C4-2B (cell line): ENCODE results near the gene HASPIN.

Experiments used
- H3K27ac ChIP-seq: fragments of 450-650 bp; 2 replicates; pipeline ENCODE4 v1.5.1; 2017
- ZFX ChIP-seq: fragments of 450-650 bp; IDR thresholded peaks from 2 replicates; pipeline ENCODE4 v1.6.1; 2017
- TF ChIP-seq, protein P1 (sequence below): fragments of 450-650 bp; conservative IDR thresholded peaks from 2 replicates; pipeline ENCODE4 v1.5.1; 2017; ENCODE audit warnings: mild to moderate bottlenecking

HASPIN gene

DNA sequence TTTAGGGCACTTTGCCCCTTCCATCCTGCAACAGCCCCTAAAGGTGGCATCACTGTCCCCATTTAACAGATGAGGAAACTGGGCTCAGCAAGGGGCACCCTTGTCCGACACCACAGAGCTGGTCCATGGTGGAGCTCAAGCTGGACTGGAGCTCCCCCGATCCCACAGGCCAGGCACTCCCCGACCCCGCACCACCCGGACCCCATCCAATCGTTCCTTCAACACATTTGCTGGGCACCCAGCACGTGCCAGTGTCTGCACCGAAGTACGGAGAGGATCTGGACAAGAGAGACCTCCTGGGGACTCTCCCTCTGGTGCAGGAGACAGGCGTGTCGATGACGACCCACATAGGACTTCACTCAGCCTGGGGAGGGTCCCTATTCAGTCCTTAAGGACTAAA is 41.7 kb upstream of the HASPIN start:
- no peak for TF ChIP-seq ZFX
- TF ChIP-seq, protein P1, sequence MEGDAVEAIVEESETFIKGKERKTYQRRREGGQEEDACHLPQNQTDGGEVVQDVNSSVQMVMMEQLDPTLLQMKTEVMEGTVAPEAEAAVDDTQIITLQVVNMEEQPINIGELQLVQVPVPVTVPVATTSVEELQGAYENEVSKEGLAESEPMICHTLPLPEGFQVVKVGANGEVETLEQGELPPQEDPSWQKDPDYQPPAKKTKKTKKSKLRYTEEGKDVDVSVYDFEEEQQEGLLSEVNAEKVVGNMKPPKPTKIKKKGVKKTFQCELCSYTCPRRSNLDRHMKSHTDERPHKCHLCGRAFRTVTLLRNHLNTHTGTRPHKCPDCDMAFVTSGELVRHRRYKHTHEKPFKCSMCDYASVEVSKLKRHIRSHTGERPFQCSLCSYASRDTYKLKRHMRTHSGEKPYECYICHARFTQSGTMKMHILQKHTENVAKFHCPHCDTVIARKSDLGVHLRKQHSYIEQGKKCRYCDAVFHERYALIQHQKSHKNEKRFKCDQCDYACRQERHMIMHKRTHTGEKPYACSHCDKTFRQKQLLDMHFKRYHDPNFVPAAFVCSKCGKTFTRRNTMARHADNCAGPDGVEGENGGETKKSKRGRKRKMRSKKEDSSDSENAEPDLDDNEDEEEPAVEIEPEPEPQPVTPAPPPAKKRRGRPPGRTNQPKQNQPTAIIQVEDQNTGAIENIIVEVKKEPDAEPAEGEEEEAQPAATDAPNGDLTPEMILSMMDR: no peak
- no peak overlapping the region for H3K27ac ChIP-seq

DNA sequence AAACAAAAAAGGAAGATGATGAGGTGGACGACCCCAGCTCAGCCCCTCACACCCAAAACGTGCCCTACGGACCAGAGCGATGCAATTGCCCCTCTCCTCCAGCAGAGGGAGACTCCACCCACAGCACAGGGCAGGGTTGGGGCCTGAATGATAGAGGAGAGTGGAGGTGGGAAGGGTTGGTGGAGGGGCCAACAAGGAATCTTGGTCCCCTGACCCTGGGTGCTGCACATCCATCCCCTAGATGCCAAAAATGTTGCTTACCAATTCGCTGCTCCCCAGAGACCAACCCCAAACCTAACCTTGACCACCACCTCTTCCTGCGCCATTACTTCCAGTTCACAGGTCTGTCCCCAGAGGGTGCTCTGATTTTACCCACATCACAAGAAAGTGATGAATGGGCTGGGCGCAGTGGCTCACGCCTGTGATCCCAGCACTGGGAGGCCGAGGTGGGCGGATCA is 40.6 kb upstream of the HASPIN start:
- TF ChIP-seq, protein P1: peak; percentile 98
- no peak for TF ChIP-seq ZFX
- H3K27ac ChIP-seq: no peak overlapping the region

DNA sequence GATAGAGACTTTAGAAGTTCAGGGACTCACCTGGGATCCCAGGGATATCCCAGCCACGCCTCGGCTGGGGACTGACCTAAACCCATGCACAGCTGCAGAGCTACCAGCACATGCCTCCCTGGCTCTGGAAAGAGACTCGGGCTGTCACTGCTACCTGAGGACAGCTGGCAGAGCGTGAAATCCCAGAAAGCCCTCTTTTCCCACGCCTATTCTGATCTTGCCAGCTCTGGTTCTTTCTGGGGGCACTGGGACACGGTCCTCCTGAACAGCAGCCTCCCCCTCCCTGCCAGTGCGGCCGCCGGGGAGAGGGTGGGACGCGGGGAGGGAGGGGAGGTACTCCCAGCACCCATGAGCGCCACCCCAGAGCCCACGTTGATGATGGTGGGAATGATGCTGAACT is 38.5 kb upstream of the HASPIN start:
- no peak overlapping the region for H3K27ac ChIP-seq

DNA sequence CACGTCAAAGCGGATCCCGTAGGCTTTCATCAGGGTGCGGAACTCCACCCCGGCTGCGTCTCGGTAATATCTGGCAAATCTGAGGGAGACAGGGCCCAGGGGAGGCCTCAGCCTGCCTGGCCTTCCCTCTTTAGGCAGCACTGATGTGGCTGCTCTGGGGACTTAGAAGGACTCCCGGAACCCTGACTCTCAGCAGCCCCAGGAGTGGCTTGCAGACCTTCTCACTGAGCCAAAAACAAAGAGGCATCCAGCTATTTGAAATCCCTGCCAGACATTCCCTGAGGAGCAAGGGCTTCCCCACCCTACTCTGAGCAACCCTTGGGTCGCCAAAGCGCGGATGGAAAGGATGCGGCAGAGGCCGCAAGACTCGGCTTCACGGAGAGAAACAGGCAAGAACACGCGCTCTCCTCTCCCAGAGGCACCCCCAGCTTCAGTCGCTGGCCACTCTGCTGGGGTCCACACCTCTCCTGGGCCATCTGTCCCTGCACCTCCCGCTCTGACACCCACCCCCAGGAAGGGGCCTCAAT is 35.6 kb upstream of the HASPIN start:
- TF ChIP-seq, protein P1: no peak
- no peak for TF ChIP-seq ZFX
- no peak overlapping the region for H3K27ac ChIP-seq

More for the DNA sequence above, 38.5 kb upstream of the HASPIN start:
- TF ChIP-seq, protein P1: no peak
- TF ChIP-seq ZFX: no peak

DNA sequence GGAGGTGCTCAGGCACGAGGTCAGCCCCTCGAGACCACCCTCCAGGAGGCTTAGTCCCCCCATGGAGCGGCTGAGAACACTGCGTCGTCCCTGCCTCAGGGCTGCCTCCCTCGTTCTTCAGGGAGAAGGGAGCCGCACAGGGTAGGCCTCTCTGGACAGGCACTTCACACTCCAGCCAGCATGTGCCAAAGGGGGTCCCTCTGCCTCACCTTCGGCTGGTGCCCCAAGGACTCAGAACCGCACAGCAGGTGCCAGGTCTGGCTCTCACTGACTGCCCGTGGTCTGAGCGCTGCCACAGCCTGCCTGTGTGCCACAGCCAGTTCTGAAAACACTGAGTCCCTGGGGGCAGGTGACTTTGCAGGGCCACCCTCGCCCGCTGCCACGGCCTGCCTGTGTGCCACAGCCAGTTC is 34.8 kb upstream of the HASPIN start:
- no peak overlapping the region for H3K27ac ChIP-seq
- TF ChIP-seq, protein P1: no peak
- TF ChIP-seq ZFX: no peak

DNA sequence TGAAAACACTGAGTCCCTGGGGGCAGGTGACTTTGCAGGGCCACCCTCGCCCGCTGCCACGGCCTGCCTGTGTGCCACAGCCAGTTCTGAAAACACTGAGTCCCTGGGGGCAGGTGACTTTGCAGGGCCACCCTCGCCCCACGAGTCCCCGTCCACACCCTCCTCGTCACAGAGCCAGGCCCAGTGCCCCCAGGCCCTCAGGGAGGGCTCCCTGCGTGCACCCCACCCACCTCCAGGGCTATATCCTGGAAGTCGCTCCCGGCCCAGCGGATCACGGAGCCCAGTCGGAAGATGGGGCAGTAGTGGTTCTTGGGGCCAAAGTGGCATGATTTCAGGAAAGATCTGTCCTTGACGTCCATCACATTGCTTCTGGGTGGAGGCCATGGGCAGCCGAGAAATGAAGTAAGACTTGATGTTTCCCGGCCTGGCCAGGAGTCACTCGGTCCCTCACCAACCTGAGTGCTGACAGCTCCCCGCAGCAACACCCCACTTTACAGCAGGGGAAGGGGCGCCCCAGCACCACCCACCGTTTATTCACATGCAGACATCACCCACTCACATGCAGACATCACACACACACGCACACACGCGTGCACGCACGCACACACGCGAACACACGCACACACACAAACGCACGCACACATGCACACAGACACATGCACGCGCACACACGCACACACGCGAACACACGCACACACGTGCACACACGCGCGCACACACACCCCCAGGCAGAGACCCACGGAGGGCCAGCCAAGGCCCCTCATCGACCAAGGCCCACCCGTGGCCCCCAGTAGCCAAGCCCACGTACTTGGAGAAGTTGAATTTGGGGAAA is 34.2 kb upstream of the HASPIN start:
- TF ChIP-seq, protein P1: no peak
- TF ChIP-seq ZFX: no peak

DNA sequence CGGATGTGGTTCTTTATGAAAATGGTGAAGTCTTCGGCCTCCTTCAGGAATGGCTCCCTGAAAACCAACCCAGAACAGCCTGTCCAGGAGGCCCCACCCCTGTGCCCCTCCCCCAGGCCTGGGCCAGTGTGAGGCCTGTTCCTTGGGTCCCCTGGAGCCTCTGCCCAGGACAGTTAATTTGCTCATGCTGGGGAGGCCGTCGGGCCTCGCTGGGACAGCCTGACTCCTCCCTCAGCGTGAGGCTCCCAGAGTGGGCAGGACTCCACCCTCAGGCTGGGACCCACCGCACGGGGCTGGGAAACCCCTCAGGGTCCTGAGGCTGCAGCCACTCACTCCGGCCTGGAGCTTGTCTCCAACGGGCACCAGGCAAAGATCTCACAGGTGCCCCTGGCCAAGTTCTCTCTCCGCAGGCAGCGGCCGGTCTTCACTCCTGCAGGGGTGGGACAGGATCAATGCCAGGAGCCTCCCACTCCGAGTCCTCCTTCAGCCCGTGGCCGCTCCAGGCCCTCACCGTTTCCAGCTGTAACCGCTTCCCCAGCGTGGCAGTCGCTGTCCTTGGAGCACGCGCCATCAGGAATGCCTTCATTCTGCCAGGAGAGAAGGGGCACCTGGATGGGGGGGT is 33.5 kb upstream of the HASPIN start:
- no peak overlapping the region for H3K27ac ChIP-seq
- TF ChIP-seq, protein P1: no peak
- TF ChIP-seq ZFX: no peak

More for the DNA sequence above, 34.2 kb upstream of the HASPIN start:
- no peak overlapping the region for H3K27ac ChIP-seq
